Fibroblast of the aortic adventitia (primary cell): Measurements from ENCODE around the gene MUC5AC. TPM values are rescaled to one million over a fixed set of nuclear protein-coding genes. Genes with fewer than 3 reads are reported as not detected.

ENCODE experiments used
- DNase-seq: peaks from one replicate; pipeline ENCODE4 v3.0.0-alpha.2; 2010; ENCODE audit warnings: low read depth
- H3K4me3 ChIP-seq: 2 replicates; pipeline ENCODE4 v1.5.1; 2011; ENCODE audit warnings: low read depth, mild to moderate bottlenecking, control low read depth, low read length, moderate library complexity
- CTCF ChIP-seq: IDR thresholded peaks from 2 replicates; pipeline ENCODE4 v1.5.1; 2011; ENCODE audit warnings: mild to moderate bottlenecking, low read length, control low read depth, inconsistent platforms; ENCODE audit not compliant: insufficient read depth
- total RNA-seq: library from RNA; depleted of rRNA; stranded (reverse); fragments of >200 nt; gene quantifications from 2 replicates; pipeline ENCODE4 v1.2.3, GENCODE V29; 2012; ENCODE audit warnings: low replicate concordance

The MUC5AC gene
- total RNA-seq, 1 donor, result under 0.01 TPM

DNA sequence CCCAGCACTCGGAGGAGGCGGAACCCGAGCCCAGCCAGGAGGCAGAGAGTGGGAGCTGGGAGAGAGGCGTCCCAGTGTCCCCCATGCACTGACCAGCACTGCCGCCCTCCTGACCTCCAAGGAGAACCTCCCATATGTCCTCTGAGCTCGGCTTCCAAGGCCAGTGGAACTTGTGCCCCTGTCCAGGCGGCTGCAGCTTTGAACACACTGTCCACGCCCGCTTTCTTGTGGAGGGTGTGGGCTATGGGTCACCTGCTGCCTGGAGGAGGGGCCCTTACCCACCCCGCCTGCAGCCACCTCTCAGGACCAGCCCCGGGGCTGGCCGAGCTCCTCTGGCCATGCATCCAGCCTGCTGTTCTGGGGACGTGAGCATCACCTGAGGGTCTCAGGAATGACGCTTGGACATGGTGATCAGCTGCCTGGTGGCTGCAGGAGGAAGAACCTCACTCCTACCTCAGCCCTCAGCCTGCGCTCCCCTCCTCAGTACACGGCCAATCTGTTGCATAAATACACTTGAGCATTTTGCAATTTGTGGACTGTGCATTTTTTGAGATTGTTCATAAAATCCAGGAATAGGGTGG lies 42.9 kb downstream of the MUC5AC start:
- H3K4me3 ChIP-seq, result no peak overlapping the region
- DNase-seq, result no peak
- TF ChIP-seq CTCF, result no peak

GRCh38 chr11:1201395-1202153 lies 43.8 kb downstream of the MUC5AC start:
- H3K4me3 ChIP-seq, result no peak overlapping the region
- TF ChIP-seq CTCF, result no peak
- peak; percentile 0 for DNase-seq

- DNase-seq, result no peak
- no peak for TF ChIP-seq CTCF
- no peak overlapping the region for H3K4me3 ChIP-seq
These were observed 44.5 kb downstream of the MUC5AC start for GRCh38 chr11:1202154-1202775.

DNA sequence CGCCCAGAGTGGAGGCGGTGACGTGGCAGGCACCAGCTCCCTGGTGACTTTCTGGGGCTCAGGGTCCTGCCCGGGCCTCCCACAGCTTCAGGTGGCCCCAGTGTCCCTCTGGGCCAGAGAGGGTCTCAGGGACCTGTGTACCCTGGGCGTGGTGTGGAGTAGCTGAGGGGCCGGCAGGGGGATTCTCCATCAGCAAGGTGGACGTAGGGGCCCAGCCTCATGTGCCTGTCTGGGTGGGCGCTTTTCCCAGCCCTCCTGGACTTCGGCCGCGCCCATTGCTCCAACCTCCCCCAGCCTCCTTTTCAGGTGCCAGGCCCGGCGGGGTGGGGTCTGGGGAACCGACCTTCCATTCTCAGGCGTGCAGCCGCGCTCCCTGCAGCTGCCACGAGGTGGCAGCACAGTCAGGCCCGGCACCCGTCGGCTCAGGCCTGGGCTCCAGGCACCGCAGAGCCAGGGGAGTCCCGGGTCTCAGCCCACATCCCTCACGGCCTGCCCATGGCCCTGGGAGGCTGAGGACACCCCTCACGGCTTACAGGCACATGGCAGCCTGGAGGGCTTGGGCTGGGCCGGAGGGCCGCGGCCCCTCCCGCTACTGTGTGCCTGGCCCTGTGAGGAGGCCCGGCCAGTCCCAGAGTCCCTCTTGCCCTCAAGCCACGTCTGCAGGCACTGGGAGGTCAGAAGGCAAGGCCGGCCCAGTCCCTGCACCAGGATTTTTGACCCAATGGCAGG lies 45.2 kb downstream of the MUC5AC start:
- peak; percentile 20 for DNase-seq
- H3K4me3 ChIP-seq, result no peak overlapping the region
- peak; percentile 93 for TF ChIP-seq CTCF

- DNase-seq, result no peak
- H3K4me3 ChIP-seq, result no peak overlapping the region
- TF ChIP-seq CTCF, result no peak
These were observed 45.9 kb downstream of the MUC5AC start for GRCh38 chr11:1203505-1204271.

- no peak overlapping the region for H3K4me3 ChIP-seq
- no peak for DNase-seq
These were observed 46.8 kb downstream of the MUC5AC start for GRCh38 chr11:1204381-1205101.

More at GRCh38 chr11:1204381-1205101, 46.8 kb downstream of the MUC5AC start:
- TF ChIP-seq CTCF, result no peak
